Right kidney (tissue), 1 donor: ENCODE measurements around the gene SYCN.
"Not testable (repeated sequence)": the region's sequence is repeated elsewhere in the genome, so short reads cannot be mapped to it uniquely, and the experiment has no call there.

ENCODE experiments used
- DNase-seq: peaks from one replicate; pipeline ENCODE4 v3.0.0-alpha.2; 2016

Gene SYCN

DNA sequence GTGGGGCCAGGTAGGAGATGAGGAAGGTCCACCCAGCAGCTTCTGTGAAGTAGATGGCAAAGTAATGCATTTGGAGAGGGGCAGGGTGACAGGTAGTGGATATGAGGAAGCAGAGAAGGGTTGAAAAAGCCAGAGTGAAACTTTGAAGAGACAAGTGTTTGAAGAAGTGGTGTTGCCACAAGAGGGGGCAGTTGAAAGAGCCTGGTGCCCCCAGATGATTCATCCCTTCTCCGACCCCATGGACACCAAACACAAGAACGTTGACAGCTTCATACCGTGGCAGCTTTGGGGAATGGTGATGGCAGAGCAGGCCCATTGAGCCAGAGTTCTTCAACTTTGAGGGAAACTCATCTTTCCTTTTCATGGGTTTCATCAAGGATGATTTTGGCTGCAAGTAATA lies 20.8 kb upstream of the SYCN start:
- DNase-seq, result no peak

DNA sequence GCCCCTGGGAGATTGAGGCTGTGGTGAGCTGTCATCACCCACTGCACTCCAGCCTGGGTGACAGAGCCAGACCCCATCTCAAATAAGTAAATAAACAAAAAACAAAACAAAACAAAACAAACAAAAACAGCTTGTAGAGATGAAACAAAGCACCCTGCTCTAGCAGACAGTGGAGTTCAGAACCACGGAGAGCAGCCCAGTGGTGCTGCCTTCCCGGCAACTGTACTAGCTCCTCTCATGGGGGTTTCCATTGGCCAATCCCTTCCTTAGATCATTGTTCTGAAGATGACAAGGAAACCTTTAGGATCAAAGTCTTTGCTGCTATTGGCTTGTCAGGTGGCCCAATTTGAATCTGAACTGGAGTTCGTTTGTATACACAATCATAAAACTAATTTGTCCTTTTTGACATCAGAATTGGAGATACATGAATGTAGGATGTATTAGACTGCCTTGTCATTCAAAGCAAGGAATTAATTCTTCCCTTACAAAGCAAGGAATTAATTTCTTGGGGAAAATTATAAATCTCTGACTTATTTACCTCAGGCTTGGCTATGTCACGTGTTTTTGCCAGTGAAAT lies 19.7 kb upstream of the SYCN start:
- peak; percentile 19 for DNase-seq

DNA sequence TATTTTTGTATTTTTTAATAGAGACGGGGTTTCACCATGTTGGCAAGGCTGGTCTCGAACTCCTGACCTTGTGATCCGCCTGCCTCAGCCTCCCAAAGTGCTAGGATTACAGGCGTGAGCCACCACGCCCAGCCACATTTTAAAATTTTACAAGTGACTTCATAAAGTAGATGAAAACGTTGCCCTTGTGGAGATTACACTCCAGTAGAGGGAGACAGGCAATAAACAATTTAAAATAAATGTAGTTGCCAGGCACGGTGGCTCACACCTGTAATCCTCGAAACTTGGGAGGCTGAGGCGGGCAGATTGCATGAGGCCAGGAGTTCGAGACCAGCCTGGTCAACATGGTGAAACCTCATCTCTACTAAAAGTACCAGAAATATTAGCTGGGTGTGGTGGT lies 15.0 kb upstream of the SYCN start:
- DNase-seq, result not testable (repeated sequence)

DNA sequence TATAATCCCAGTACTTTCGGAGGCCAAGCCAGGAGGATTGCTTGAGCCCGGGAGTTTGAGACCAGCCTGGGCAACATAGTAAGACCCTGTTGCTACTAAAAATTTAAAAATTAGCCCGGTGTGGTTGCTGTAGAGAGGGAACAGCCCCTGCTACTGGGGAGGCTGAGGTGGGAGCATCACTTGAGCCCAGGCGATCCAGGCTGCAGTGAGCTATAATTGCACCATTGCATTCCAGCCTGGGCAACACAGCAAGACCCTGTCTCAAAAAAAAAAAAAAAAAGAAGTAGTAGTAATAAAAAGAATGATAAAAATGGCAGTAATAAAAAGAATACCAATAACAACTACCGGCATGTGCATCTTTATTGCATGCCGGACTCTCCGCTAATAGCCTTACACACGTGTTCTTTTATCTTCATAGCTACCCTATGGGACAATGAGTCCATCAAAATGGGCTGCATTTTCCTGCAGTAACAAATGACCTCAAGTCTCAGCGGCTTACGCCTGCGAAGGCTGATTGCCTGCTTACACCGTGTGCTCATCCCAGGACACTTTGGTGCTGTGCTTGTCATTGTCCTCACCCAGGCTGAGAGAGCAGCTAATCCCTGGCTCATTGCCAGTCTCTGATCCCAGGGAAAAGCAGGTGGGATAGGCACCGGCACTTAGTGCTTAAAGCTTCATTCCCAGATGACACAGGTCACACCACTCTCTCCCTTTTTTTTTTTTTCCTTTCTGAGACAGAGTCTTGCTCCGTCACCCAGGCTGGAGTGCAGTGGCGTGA lies 14.4 kb upstream of the SYCN start:
- DNase-seq, result no peak

DNA sequence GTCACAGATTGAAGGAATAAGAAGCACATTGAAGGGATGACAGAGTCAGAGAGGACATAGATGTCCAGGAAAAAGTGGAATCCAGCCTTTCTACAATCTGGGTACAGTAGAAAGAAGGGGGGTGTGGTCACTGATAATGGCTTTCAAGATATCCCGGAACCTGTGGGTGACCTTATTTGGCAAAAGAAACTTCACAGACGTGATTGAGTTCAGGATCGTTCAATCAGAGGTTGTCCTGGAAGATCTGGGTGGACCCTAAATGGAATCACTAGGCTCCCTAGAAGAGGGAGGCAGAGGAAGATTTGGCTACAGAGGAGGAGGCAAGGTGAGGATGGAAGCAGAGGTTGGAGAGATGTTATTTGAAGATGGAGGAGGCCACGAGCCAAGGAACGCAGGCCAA lies 13.0 kb upstream of the SYCN start:
- DNase-seq, result no peak

DNA sequence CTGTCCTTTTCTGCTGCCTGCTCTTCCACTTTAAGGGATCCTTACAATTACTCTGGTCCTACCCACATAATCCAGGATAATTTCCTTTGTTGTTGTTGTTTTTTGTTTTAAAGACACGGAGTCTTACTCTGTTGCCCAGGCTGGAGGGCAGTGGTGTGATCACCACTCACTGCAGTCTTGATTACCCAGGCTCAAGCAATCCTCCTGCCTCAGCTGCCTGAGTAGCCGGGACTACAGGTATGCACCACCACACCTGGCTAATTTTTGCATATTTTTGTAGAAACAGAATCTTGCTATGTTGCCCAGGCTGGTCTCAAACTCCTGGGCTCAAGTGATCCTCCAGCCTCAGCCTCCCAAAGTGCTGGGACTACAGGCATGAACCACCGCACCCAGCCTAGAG lies 11.3 kb upstream of the SYCN start:
- DNase-seq, result not testable (repeated sequence)

DNA sequence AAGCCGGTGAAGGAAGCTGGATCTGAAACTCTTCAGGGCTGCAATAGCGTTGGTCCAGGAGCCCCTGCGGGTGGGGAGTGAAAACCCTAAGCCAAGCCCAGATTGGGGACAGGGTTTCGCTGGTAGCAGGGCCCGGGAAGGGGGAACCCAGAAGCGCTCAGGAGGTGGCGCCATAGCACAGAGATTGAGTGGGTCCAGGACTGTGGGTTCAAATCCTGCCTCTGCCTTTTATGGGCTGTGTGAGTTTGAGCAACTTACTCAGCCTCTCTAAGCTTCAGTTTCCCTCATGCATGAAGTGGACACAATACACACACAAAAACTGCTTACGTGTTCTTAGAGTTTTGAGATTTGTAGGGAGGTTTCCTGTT lies 8.3 kb upstream of the SYCN start:
- DNase-seq, result no peak

DNA sequence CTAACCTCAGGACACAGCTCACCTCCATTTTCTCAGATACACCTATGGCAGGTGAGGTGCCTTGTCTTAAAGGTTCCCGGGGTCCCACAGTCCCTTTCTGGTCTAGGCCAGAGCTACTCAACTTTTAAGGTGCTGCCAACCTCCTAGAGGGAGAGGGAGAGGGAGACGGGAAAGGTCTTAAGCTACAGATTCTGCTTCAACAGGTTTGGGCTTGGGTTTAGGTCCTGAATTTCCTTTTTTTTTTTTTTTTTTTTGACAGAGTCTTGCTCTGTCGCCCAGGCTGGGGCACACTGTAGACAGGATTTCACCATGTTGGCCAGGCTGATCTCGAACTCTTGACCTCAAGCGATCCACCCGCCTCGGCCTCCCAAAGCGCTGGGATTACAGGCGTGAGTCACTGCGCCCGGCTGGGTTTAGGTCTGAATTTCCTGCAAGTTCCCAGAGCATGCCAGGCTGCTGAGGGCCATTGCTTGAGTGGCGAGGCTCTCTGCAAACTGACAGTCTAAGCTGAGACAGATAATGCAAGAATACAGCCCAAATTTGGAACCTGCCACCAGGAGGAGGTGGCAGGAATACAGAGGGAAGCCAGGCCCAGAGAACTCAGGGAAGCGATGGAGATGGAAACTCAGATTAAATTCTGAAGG lies 7.8 kb upstream of the SYCN start:
- DNase-seq, result no peak

DNA sequence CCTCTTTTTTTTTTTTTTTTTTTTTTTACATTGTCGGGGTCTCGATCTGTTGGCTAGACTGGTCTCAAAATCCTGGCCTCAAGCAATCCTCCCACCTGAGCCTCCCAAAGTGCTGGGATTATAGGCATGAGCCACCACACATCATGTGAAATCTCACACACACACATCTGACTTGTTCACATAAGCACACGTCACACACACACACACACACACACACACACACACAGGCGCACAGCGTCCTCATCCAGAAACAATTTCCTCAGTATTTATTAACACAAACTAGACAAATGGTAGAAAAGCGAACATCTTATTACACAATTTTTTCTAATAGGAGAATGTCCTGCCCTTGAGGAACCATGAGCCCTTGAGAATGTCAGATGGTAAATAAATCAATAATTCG lies 5.1 kb upstream of the SYCN start:
- no peak for DNase-seq

DNA sequence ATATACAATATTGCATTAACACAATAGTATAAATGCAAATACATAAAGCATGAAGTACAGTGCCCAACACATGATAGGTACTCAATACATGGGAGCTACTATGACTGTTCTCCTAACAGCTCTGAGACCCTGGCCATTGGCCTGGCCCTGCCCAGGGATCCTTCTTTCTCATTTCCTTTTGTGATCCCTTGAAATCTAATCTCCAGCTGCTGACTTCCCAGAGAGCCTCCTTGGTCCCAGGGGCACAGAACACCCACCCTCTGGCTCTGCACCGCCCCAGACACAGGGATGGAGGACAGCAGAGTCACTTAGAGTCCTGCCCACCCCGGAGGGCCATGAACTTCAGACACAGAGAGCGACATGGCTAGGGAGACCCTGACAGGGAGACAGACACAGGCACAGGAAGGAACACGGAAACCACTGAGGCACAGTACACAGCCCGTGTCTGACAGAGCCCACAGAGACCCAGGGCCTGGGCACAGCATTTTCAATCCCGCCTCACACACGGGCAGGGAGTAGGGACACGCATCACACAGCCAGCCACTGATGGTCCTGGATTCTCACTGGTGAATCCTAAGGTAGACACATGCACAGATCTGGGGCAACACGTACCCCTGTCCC lies 4.2 kb upstream of the SYCN start:
- no peak for DNase-seq

DNA sequence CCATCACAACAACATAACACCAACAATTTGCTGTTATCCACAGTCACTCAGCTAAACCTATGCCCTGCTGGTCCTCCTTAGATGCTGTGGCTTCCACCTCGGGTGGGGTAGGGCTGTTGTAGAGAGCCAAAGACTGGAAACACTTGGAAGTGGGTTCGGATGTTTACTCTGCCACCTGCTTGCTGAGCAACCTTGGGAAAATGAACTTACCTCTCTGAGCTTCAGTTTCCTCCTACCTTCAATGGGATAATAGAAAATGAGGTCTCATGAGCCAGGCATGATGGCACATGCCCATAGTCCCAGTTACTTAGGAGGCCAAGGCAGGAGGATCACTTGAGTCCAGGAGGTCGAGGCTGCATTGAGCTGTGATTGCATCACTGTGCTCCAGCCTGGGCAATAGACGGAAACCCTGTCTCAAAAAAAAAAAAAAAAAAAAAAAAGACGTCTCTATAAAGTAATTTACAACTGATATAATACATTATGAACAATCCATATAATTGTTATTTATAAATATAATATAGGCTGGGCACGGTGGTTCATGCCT lies 3.3 kb upstream of the SYCN start:
- DNase-seq, result no peak

DNA sequence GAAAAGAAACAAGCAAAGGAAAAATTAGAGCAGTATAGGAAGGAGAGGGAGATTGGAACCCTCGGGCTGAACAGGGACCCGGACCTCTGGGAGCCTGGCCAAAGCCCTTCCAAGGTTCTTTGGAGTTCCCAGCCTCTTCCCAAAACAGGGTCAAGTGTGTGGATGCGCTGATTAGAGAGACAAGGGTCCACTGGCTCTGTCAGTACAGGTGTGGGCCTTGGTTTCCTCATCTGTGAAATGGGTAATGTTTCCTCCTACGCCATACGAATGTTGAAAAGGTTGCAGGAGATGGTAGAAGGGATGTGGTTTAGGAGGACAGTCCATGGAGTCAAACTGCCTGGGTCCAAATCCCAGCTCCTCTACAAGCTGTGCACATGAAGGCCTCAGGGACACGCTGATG lies 2.1 kb upstream of the SYCN start:
- DNase-seq, result no peak

DNA sequence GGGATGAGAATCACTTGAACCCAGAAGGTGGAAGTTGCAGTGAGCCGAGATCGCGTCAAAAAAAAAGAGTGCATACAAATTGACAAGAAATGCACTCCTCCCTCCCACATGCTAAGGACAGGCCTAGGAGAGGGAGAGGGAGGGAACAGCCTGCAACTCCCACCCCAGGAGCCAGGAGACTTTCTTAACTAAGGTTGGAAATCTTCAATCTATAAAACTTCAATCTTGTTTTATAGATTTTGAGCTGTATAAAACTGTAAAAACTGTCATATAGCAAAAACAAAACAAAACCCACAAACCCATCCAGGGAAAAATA lies 1.3 kb upstream of the SYCN start:
- DNase-seq, result no peak

DNA sequence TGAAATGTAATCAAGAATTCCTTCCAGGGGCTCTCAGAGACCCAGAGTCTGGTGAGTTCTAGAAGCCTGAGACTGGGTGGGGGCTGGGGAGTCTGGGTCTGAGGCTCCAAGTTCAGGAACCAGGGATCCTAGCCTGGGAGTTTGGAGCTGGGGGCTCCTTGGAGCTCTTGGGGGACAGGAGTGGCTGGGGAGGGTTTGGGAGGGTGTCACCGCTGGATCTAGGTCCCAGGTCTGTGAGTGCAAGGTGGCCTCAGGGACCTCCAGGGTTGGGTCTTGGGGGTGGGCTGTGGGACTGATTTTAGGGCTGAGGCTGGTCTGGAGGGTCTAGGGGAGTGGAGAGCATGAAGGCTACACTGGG lies 1.1 kb downstream of the SYCN start:
- no peak for DNase-seq

DNA sequence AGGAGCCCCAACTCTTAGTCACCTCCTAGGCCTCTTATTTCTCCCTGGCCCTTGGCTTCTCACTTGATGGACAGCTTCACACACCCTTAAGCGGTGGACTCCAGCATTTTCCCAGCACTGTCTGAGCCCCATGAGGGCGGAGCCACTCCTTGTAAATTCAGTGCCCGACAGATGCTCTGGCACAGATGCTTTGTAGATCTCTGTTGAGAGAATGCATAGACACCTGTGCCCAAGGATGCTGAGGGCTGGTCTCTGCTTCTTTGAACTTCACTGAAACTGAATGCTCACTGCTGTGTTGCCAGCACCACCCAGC lies 3.3 kb downstream of the SYCN start:
- no peak for DNase-seq

DNA sequence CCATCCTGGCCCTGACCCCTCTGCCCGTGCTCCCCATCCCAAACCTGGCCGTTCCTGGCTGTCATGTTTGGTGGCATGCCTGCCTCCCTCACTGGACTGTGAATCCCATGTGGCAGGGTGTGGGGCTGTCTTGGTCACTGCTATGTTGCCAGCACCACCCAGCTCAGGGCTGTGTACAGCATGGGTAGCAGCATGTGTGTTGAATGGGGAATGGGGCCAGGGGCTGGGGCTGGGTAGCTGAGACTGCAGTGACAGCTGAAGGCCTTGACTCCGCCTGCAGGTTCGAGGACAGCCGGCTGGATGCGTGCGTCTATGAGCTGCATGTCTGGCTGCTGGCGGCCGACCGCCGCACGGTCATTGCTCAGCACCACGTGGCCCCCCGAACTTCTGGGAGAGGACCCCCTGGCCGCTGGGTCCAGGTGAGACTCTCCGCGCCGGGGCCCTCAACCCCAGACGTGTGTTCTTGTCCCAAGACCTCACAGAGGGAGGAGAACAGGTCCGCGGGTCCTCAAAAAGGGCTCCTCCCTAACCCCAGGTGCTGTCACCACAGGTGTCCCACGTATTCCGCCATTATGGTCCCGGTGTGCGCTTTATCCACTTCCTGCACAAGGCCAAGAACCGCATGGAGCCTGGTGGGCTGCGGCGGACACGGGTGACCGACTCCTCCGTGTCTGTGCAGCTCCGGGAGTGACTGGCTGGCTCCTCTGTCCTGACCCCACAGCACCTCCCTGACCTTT lies 3.8 kb downstream of the SYCN start:
- DNase-seq, result no peak

DNA sequence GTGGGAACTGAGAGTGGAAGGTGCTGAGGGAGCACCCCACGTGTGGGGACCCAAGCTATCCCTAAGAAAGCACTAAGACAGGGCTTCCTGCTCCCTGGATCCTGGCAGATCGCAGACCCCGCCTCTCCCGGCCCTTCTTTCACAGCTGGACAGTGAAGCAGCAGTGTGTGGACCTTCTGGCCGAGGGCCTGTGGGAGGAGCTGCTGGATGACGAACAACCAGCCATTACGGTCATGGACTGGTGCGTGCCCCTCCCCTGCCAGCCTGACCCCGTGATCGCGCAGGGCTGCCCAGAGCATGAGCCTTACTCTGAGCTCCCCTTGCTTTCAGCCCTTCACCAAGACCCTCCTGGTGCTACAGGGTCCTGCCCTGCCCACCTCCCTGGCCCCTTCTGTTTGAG lies 5.0 kb downstream of the SYCN start:
- DNase-seq, result peak; percentile 56

DNA sequence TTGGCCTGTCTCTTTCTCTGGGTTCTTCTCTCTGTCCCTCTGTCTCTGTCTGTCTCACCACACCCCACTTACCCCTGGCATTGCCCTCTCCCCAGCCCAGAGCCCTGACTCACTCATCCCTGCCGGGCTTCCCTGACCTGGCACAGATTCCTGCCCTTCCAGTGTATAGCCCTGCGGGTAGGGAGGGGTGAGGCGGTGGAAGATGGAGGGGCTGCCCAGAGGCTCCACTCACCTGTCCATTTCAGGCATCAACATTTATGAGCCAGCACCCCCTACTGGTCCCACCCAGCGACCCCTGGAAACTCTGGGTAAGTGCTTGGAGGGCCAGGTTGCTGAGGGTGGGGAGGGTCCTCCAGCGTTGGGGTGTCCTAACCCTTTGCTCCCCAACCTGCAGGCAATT lies 6.3 kb downstream of the SYCN start:
- DNase-seq, result no peak

DNA sequence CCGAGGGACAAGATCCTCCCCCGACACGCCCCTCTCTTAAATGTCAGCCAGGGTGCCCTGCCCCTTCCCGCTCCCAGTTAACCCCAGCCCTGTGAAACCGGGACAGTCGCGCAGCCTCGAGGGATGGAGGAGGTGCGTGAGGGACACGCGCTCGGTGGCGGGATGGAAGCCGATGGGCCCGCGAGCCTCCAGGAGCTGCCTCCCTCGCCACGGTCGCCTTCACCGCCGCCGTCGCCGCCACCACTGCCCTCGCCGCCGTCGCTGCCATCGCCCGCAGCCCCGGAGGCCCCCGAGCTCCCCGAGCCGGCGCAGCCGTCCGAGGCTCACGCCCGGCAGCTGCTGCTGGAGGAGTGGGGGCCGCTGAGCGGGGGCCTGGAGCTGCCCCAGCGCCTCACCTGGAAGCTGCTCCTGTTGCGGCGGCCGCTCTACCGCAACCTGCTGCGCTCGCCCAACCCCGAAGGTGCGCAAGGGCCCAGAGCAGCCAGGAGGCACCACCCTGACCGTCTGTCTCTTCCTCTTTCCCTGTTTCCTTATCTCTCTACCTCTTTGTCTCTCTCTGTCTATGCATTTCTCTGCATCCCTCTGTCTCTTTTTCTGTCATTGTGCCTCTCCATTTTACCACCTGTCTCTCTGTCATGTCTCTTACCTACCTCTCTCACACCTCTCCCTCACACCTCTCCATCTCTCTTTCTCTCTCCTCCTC lies 7.1 kb downstream of the SYCN start, which contains the start of gene NCCRP1:
Gene NCCRP1, plus strand, starts transcription at position 105 of the 703 bp plus-strand sequence. Its CDS starts 19 bp downstream, at position 124.
- DNase-seq, result peak; percentile 53

DNA sequence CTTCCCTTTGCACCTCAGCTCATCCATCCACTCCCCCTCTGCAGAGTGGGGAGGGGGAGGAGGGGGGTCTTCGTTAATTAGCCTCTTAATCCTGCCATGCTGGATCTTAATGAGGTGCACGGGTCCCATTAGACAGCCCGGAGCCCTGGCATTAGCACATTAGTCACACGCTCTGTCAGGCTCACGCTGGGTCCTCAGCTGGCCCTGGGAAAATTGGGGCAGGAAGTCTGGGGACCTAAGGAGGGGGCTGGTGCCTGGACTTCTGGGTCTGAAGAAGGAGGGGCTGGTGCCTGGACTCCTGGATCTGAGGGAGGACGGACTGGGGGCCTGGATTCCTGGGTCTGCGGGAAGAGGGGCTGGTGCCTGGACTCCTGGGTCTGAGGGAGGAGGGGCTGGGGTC lies 7.7 kb downstream of the SYCN start:
- DNase-seq, result no peak

DNA sequence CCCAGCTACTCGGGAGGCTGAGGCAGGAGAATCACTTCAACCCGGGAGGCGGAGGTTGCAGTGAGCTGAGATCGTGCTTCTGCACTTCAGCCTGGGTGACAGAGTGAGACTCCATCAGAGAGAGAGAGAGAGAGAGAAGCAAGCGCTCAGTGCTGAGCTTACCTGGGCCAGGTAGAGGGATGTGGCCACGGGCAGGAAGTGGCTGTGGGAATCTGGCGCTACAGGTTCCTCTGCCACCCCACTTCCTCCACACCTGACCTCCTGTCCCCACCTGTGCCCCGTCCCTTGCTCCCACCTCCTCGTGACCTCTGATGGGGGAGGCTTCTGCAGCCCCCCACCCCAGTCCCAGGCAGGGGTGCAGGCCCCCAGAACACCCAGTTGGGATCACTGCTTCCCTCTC lies 8.3 kb downstream of the SYCN start:
- DNase-seq, result no peak

DNA sequence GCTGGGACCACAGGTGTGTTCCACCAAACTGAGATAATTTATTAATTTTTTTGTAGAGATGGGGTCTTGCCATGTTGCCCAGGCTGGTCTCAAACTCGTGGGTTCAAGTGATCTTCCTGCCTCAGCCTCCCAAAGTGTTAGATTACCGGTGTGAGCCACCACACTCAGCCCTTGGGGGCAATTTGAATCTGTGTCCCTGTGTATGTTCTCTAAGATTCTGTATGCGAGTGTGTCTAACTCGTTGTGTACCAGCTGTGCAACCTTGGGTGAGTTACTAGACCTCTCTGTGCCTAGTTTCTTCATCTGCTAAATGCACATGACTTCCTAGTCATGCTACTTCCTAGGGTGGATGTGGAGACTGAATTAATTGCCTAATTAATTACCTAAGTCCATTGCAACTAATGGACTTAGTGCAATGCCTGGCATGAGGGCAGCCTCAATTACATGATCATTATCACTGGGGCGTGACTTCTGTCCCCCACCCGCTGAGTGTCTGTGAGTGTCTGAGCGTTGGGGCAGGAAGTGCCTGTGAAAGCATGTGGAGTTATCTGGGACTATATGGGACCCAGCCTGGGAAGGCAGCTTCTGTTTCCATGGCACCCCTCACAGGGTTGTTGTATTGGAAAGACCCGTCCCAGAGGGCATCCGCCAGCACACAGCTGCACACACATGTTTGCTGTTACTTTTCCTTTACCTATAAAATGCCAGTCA lies 9.1 kb downstream of the SYCN start:
- no peak for DNase-seq
